HPDE6-E6E7 (cell line): ENCODE measurements around the gene ZKSCAN5.
"Not testable (repeated sequence)": the region's sequence is repeated elsewhere in the genome, so short reads cannot be mapped to it uniquely, and the experiment has no call there.

Source experiments
- DNase-seq: peaks from one replicate; pipeline ENCODE4 v3.0.0; 2011; ENCODE audit warnings: missing footprints; ENCODE audit errors: extremely low spot score

ZKSCAN5 gene

DNA sequence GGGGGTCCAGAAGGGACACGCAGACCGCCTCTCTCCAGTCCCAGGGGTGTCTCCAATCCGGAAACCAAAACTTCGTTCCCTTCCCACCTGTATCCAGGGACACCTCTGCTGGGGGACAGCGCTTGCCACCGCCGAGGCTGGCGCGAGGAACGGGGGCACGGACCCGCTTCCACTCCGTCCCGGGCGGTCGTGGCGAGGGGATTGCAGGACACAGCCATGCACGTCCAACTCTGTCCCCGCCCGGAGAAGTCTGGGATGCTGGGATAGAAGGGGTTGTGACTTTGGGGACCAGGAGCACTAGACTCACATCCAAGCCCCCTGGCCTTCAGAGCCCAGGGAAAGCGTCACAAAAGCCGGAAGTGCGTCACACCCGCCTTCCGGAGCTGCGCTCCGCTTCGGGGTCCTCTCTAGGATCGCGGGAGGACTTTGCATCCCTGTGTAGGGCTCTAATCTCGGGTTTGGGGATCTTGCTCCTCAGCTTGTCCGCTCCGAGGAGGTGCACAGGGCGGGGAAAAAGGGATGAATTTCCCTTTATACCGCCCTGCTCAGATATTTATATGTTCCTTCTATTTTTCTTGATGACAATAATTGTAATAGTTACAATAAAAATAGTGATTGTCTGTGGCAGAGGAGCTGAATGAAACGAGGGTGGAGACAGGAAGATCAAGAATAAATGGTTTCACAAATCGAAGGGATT is 47.5 kb downstream of the ZKSCAN5 start, which contains the start of gene FAM200A:
Gene FAM200A (minus strand): TSS at position 348 of the 697 bp plus-strand sequence. CDS start 3,707 bp downstream, outside the sequence.
- DNase-seq: peak; percentile 98

DNA sequence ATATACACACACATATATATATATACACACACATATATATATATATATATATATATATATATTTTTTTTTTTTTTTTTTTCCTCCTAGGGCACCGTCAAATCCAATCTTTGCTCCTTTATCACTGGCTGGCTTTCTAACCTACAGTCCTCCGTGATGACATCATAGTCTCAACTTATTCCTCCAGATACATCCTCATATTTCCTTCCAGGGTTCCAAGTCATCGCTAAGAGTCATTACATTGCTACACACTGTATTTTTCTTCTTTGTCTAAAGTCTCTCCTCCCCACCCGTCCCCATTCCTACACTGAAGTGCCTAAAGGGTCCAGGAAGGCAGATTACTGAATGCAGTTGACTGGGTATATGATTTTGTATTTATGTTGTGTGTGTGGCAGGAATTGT is 48.6 kb downstream of the ZKSCAN5 start:
- no peak for DNase-seq

- DNase-seq: no peak
Measured at GRCh38 chr7:99554939-99555338, 50.5 kb downstream of the ZKSCAN5 start.

DNA sequence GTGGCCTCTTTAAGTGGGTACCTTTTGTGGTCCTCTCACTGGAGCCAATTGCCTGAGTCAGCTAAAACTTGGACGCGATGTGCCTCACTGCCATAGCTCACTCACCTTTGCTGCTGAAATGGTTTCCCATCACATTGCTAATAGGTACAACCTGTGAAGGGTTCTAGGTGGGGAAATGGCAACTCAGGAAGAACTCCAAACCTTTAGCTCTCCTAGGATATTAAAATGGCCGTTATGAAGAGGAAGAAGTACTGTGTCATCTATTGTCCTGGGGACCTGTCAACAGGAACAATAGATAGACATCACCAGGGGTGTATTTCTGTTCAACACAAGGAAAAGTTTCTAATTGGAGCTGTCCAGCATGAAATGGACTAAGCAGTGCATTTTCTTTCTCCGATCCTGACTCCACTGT is 52.7 kb downstream of the ZKSCAN5 start:
- DNase-seq: no peak

DNA sequence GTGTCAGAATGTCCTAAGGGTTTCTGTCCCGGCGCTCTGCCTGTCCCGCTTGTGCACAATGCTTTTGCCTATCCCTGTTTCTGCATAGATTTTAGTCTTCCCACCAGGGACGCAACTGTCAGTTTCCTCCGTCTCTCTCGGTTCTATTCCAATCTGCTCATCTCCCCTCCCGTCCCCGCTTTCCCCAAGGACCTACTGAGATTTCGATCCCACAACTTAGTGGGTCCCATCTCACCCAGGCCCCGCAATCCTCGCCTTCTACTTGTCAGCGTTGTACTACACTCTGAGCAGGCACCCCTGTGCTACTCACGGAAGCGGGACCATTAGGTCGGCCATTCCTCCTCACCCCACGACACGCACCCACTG is 53.5 kb downstream of the ZKSCAN5 start:
- DNase-seq: no peak

DNA sequence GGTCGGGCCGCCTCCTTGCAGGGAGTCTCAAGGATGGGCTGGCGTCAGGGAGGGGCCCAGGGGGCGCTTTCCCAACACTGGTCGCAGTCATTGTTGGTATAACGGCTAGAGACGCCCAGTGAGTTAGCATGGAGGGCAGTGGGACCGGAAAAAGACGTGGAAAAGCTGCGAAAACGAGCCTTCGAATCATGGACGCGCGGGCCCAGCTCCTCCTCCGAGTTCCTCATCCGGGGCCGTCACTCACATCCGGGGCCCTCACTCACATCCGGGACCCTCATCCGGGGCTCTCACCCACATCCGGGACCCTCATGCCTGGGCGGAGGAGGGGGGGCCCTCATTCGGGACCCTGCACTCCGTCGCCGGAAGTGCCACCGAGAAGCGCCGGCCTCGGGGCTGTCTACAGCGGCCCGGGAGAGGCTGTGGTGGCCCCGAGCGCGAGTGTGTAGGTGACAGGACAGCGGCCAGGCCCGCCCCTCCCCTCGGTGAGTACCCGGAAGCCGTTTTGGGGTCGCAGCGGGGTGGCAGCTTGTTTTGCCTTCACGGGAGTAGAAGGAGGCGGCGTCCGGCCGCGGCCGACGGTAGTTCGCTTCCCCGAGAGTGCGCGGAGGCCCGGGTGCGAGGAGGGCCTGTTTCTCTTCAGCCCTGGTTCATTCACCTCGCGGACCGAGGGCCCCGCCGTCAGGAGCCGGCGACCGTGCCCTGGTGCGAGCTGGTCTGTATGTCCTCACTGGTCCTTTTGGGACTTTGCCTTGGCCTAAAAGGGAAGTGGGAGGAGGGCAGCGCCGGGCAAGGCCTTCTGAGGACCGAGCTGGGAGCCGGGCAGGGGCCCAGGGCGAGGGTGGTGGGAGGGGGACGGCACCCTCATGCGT is 54.1 kb downstream of the ZKSCAN5 start, which contains the start of gene ZNF655:
Gene ZNF655 (plus strand): TSS at position 337 of the 869 bp plus-strand sequence. CDS start 1,918 bp downstream, outside the sequence.
- peak; percentile 53 for DNase-seq

DNA sequence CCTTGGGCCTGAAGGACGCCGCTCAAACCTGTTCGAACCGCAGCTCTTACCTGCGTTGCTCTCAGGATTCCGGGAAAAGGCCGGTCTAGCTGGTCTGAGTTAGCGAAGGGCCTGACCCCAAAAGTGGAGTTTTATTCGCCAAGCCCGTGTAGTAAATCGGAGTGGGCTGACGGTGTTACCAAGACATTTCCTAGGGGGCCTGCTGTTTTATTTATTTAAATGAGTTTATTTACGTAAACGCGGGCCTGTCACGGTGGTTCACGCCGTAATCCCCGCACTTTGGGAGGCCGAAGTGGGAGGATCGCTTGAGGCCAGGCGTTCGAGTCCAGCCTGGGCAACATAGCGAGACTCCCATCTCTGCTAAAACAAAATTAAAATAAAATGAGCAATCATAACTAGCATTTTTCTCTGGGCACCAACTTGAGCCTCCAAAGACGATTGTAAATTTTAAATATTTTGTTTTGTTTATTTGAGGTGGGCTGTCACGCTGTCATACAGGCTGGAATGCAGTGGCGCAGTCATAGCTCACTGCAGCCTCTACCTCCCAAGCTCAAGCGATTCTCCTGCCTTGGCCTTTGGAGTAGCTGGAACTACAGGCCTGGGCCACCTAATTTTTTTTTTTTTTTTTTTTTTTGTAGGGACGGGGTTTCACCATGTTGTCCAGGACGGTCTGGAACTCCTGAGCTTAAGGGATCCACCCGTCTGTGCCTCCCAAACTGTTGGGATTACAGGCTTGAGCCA is 54.9 kb downstream of the ZKSCAN5 start:
- no peak for DNase-seq

DNA sequence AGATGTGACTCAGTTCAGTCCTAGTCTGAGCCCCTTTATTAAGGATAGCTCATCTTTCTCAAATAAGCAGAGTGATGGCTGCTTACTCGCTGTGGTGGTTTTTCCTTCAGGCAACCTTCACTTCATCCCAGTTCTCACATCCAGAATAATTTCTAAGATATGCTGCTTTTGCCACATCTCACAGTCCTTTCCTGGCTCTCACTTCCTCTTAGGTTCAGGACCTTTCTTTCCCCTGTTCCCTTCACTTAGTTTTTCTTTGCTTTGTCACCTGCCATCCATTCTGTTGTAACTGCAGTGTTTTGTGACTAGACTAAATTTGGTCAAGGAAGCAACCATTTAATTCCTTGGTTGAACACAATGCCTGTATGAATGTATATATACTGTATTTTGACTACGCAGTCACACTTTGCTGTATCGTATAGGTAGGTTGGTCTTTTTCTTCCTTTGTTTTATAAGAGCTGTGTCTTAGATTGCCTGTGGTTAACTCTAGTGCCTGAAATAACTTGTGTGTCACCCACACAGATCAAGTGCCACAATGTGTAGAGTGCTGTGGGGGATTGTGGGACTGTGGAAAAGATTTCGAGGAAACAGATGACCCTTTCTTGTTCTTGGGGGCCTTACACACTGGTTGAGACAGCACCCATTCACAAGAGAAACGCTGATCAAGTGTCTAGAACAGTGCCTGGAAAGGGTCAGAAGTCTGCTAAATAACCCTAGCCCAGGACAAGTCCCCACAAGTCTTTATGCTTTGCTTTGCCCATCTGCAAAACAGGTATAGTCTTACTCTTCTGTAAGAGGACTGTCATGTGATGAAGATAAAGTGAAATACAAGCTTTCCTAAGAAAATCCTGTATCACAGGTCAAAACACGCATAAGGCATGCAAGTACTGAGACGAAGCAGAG is 56.6 kb downstream of the ZKSCAN5 start:
- DNase-seq: peak; percentile 52

GRCh38 chr7:99561737-99562051 is 57.2 kb downstream of the ZKSCAN5 start:
- DNase-seq: no peak

DNA sequence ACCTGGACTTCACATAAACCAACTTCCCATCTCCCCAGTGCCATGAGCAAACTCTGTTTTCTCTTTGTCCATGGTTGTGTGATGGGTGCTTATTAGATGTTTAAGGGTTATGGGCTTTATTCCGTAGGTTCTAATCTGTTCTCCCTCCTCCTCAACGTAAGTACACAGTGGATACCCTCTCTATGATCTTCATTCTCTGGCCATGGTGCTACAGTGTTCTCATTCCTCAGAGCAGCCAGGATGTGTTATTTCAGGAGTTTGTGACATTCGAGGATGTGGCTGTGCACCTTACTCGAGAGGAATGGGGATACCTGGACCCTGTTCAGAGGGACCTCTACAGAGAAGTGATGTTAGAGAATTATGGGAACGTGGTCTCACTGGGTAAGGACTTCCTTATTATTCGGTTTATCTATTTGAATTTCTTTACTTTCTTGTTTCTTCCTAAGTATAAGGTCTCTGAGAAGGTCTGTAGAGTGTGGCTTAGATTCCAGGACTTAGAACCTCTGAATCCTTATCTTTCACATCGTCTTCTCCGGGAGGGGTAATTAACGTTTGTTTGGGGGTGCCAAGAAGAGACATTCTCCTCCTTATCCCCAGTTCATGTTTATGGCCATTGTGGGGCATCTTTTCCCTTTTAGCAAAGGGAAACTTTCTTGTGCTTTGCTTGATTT is 57.8 kb downstream of the ZKSCAN5 start:
- no peak for DNase-seq

DNA sequence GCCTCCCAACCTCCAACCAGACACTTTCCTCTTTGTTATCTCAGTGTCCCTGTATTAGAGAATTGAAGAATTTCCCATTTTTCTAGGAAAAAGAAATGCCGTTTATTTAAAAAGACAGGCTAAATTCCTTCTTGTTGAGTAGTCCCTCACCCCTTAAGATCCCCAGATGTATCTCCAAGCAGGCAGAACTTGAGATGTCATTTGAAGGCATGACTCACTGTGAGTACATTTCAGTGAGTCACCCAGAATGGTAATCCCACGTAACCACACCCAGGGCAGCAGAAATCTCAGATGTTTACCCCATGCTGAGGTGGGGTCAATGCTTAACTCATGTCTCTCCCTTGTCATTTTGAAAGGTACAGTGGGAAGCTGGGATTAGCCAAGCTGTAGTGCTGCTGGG is 58.4 kb downstream of the ZKSCAN5 start:
- peak; percentile 97 for DNase-seq

DNA sequence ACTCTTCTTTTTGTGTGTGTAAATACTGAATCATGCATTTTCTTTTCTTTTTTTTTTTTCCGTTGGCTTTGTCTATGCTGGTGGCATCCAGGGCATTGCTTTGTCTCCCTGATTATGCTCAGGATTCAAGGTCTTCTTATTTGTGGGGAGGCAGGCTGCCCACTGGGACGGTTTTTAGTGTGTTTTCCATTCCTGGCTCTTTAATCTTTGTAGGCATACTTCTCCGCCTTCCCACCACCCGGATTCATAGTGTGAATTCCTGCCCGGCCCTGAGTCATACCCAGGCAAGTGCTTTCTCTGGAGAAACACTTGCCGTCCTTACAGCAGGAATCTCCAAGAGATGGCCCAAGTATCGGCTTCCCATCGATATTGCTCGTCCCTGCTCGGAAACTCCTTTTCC is 59.2 kb downstream of the ZKSCAN5 start:
- DNase-seq: no peak

GRCh38 chr7:99568770-99569169 is 64.3 kb downstream of the ZKSCAN5 start:
- DNase-seq: not testable (repeated sequence)

GRCh38 chr7:99571768-99572167 is 67.3 kb downstream of the ZKSCAN5 start:
- DNase-seq: no peak

GRCh38 chr7:99573257-99573656 is 68.8 kb downstream of the ZKSCAN5 start:
- DNase-seq: no peak

DNA sequence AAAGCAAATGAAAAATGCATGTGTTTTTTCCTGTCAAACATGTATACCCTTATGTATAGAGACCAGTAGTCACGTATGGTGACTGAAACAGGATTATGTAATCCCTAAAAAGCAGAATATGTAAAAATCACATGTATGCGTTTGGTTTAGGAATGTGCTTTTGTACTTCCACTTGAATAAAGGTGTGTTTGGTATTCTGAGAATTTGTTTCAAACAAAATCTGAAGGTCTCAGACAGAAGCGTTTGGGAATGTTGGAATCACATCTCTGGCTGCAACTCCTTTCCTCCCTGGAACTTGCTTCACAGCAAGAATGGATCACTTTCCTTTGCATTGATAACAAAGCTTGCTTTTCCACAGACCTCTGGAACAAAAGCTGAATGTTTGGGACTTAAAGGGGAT is 71.8 kb downstream of the ZKSCAN5 start:
- DNase-seq: no peak

DNA sequence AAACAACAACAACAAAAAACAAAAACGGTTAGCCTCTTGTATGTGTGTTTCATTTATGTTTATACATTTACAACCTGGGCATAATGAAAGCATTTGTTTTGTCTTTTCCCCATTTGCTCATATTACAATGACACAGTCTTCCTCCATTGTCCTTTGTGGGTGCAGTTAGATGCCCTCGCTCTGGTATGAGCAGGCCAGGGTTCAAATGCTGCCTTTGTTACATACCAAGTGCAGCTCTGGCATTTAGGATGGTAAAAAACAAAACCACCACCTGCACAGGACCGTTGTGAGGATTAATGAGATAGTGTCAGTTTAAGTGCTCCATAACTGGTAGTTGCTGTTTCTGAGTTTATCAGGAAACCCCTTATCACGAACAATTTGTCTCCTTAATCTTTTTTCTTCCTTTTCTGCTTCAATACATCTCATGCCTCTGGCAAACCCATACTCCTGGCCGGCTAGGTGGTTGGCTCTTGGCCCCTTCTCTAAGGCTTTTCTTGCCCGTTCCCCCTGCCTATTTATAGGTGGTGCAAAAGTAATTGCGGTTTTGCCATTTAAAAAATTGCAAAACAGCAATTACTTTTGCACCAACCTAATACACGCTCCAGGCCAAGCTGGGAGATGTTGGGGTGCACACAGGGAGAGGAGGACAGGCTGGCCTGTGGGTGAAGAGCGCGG is 75.0 kb downstream of the ZKSCAN5 start:
- no peak for DNase-seq

DNA sequence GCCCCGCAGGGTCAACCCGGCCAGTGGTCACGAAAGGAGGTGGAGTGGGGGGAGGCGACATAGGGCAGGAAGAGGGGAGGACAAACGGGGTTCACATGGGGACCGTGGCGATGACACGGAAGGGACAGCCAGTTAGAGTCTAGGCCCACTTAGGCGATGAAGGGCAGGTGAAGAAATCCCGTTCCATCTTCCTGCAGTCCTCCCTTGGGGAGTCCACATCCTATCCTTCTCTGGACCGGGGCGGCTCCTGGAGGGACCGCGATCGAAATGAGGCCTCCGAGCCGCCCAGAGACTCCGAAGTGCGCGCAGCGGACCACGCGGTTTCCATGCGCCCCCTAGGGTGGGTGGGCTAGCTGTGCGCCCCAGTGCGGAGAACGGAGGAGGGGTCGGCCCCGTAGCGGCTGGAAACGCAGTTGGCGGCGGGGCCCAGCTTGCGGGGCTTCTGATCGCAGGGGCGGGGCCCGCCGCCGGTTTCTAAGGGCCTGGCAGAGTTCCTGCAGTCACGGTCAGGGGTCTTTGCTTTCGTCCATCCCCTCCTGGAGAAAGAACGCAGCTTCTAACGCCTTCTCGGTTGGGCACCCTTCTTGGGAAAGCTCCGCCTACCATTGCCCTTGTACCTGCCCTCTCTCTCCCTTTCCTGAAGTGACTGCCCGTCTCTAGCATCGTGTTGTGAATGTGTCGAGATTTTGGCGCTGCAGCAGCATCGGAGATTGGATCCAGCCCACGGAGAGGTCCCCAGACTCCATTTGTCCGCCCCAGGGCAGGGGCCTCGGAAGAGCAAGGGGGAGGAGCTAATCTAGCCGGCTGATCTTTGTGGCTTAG is 75.7 kb downstream of the ZKSCAN5 start:
- DNase-seq: no peak

DNA sequence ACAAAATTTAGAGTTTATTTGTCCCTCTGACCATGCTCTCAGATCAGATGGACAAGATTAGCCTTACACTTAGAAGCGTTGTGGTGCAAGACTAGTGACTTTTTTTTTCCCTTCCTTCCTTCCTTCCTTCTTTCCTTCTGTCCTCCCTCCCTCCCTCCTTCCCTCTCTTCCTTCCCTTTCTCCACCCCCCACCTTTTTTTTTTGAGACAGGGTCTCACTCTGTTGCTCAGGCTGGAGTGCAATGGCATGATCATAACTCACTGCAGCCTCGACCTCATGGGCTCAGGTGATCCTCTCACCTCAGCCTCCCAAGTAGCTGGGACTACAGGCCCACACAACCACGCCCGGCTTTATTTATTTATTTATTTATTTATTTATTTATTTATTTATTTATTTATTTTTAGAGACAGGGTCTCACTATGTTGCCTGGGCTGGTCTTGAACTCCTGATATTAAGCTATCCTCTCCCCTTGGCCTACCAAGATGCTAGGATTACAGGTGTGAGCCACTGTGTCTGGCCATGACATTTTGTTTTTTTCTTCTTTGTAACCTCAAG is 76.4 kb downstream of the ZKSCAN5 start:
- DNase-seq: not testable (repeated sequence)
